MM.1S (cell line): ENCODE measurements around the gene VEGFA.

ENCODE experiments used
- CTCF ChIP-seq: fragments of 300-600 bp; sonication (generic); IDR thresholded peaks from 2 replicates; pipeline ENCODE4 v1.5.1; 2016; ENCODE audit warnings: antibody characterized with exemption, low read length, mixed read lengths
- EZH2 ChIP-seq: fragments of 300-600 bp; sonication (generic); optimal IDR thresholded peaks from 2 replicates; pipeline ENCODE3; 2017; ENCODE audit warnings: low read depth, mild to moderate bottlenecking, antibody characterized with exemption, low read length, mixed read lengths
- EZH2phosphoT487 ChIP-seq: fragments of 300-600 bp; sonication (generic); IDR thresholded peaks from 2 replicates; pipeline ENCODE4 v1.6.1; 2018; ENCODE audit warnings: antibody characterized with exemption, low read length

- TF ChIP-seq CTCF: no peak
- TF ChIP-seq EZH2: no peak
- no peak for TF ChIP-seq EZH2phosphoT487
Measured at GRCh38 chr6:43800298-43800623, 30.2 kb downstream of the VEGFA start.
